GM12872 (cell line): Measurements from ENCODE around the gene ZBTB34.

Source experiments
- CTCF ChIP-seq: IDR thresholded peaks from 3 replicates; pipeline ENCODE4 v1.5.1; 2011; ENCODE audit warnings: low read depth, mild to moderate bottlenecking, low read length, moderate library complexity; ENCODE audit not compliant: insufficient read depth

Gene ZBTB34

GRCh38 chr9:126859111-126859510, 1.3 kb upstream of the ZBTB34 start:
- no peak for TF ChIP-seq CTCF

GRCh38 chr9:126860757-126861466, 473 bp downstream of the ZBTB34 start:
- TF ChIP-seq CTCF = no peak

GRCh38 chr9:126861707-126862103, 1.3 kb downstream of the ZBTB34 start:
- TF ChIP-seq CTCF = no peak

GRCh38 chr9:126862104-126862761, 1.8 kb downstream of the ZBTB34 start:
- TF ChIP-seq CTCF = no peak

GRCh38 chr9:126864771-126865170, 4.3 kb downstream of the ZBTB34 start:
- no peak for TF ChIP-seq CTCF

- no peak for TF ChIP-seq CTCF
Measured at GRCh38 chr9:126869368-126869767, 8.9 kb downstream of the ZBTB34 start.

GRCh38 chr9:126872516-126872915, 12.1 kb downstream of the ZBTB34 start:
- TF ChIP-seq CTCF = no peak
